Testis (tissue), 2 donors: ENCODE data around the gene CUEDC1.

ENCODE experiments used
- POLR2A ChIP-seq: fragments of 450-650 bp; IDR thresholded peaks from one replicate; pipeline ENCODE4 v1.6.1; 2017; ENCODE audit warnings: antibody characterized with exemption, mild to moderate bottlenecking, moderate library complexity
- TF ChIP-seq, protein P1 (sequence below), 3 experiments: fragments of 450-650 bp in 2 of 3; fragments of 200-600 bp in 1 of 3; sonication (generic) in 1 of 3; IDR thresholded peaks; one replicate each; pipeline ENCODE4 v1.5.1; 2016 to 2019; ENCODE audit warnings: antibody characterized with exemption in 3 of 3, mild to moderate bottlenecking in 2 of 3, moderate library complexity in 1 of 3

- TF ChIP-seq, protein P1, sequence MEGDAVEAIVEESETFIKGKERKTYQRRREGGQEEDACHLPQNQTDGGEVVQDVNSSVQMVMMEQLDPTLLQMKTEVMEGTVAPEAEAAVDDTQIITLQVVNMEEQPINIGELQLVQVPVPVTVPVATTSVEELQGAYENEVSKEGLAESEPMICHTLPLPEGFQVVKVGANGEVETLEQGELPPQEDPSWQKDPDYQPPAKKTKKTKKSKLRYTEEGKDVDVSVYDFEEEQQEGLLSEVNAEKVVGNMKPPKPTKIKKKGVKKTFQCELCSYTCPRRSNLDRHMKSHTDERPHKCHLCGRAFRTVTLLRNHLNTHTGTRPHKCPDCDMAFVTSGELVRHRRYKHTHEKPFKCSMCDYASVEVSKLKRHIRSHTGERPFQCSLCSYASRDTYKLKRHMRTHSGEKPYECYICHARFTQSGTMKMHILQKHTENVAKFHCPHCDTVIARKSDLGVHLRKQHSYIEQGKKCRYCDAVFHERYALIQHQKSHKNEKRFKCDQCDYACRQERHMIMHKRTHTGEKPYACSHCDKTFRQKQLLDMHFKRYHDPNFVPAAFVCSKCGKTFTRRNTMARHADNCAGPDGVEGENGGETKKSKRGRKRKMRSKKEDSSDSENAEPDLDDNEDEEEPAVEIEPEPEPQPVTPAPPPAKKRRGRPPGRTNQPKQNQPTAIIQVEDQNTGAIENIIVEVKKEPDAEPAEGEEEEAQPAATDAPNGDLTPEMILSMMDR (IDR thresholded peaks at IDR 0.05) = no peak
- TF ChIP-seq POLR2A = no peak
Measured at GRCh38 chr17:57838453-57838852, 116.8 kb downstream of the CUEDC1 start.
